ENCODE measurements around the gene TXNDC9. TPM values are rescaled to one million over a fixed set of nuclear protein-coding genes. Genes with fewer than 3 reads are reported as not detected.
"Not testable (repeated sequence)": the region's sequence is repeated elsewhere in the genome, so short reads cannot be mapped to it uniquely, and the experiment has no call there.

TXNDC9 gene
- total RNA-seq, 4 donors from 2014 or later = 11.3 to 41.5 (median 33.2) TPM

GRCh38 chr2:99336804-99337112 lies 625 bp upstream of the TXNDC9 start:
- WGBS, 2 donors (ENCODE audit: low coverage in 1 of 2) = 0% methylated on average over 4 to 8 of the region's 8 CpGs
- TF ChIP-seq CTCF (IDR thresholded peaks at IDR 0.05) (peak in 1 of 5 experiments; percentile 52), POLR2AphosphoS5 (IDR thresholded peaks at IDR 0.05) (no peak), POLR2A (IDR thresholded peaks at IDR 0.05) (no peak)
- Histone ChIP-seq H3K27me3 (no peaks in the 10 kb centered on the region), H3K27ac (peak overlapping the region; percentile 93 to 97 (median 94)), H3K9me3 (no peaks in the 10 kb centered on the region), H3K4me3 (peak overlapping the region; percentile 91 to 98 (median 93)), H3K4me1 (peaks cover 16 to 47% (median 30%) of the 10 kb centered on the region in 4 donors), H3K36me3 (peaks cover 0 to 5% (median under 1%) of the 10 kb centered on the region in 4 donors)
- in situ Hi-C loops (cut with MboI; ENCODE audit: low pct_ligation_motif_present in 1 of 4, low pct_unique_long_range_greater_than_20kb in 1 of 4, low sequenced_read_pairs in 3 of 4) (loop anchor here in 3 of 4 donors (10.0 to 25.0 kb wide), 4 partner anchors 149 to 926 kb away; partner anchors contain the start of genes MITD1 (in 3 of the 3), MRPL30 (in 3 of the 3) and REV1 (in 2 of the 3)), intact Hi-C loops (cut with DNase I; ENCODE audit: low total_unique reads) (loop anchor here (2.0 kb wide), 1 partner anchor 154 kb away; the partner anchor contains the start of gene REV1)
- no peak for DNase-seq

- in situ Hi-C loops (cut with MboI; ENCODE audit: low pct_ligation_motif_present in 1 of 4, low pct_unique_long_range_greater_than_20kb in 1 of 4, low sequenced_read_pairs in 3 of 4) = loop anchor here in 3 of 4 donors (25.0 kb wide), 3 partner anchors 138 to 937 kb away; partner anchors contain the start of genes MITD1 (in 2 of the 3), MRPL30 (in 2 of the 3) and REV1 (in 2 of the 3)
- H3K9me3 ChIP-seq = no peaks in the 10 kb centered on the region
- peaks cover 0 to 65% (median 31%) of the 10 kb centered on the region in 4 donors for H3K36me3 ChIP-seq
- no peaks in the 10 kb centered on the region for H3K27me3 ChIP-seq
- 93 to 94% methylated on average over 3 to 5 of the region's 5 CpGs for WGBS, 2 donors (ENCODE audit: low coverage in 1 of 2)
- H3K27ac ChIP-seq = no peak overlapping the region
- no peak for TF ChIP-seq POLR2A (IDR thresholded peaks at IDR 0.05)
- TF ChIP-seq EP300 (IDR thresholded peaks at IDR 0.05; ENCODE audit: low read depth) = no peak
- TF ChIP-seq CTCF (IDR thresholded peaks at IDR 0.05) = no peak
- no peak for TF ChIP-seq POLR2AphosphoS5 (IDR thresholded peaks at IDR 0.05)
- H3K4me3 ChIP-seq = no peak overlapping the region
- no peak for DNase-seq
- H3K4me1 ChIP-seq = no peaks in the 10 kb centered on the region
- intact Hi-C loops (cut with DNase I; ENCODE audit: low total_unique reads) = no loop called here
Measured at GRCh38 chr2:99325384-99325783, 10.7 kb downstream of the TXNDC9 start.

GRCh38 chr2:99317873-99318200 lies 18.3 kb downstream of the TXNDC9 start:
- intact Hi-C loops (cut with DNase I; ENCODE audit: low total_unique reads); DNase-seq; in situ Hi-C loops (cut with MboI; ENCODE audit: low pct_ligation_motif_present in 1 of 4, low pct_unique_long_range_greater_than_20kb in 1 of 4, low sequenced_read_pairs in 3 of 4); H3K4me3 ChIP-seq; H3K27me3 ChIP-seq; H3K9me3 ChIP-seq; H3K27ac ChIP-seq; H3K4me1 ChIP-seq: not testable (repeated sequence)
- WGBS, 2 donors (ENCODE audit: low coverage in 1 of 2) = 97 to 100% methylated on average over 1 to 7 of the region's 7 CpGs
- H3K36me3 ChIP-seq = peaks cover 0 to 59% (median 18%) of the 10 kb centered on the region in 4 donors

GRCh38 chr2:99317161-99317872 lies 18.8 kb downstream of the TXNDC9 start:
- H3K4me1 ChIP-seq = no peaks in the 10 kb centered on the region
- peaks cover 0 to 54% (median 18%) of the 10 kb centered on the region in 4 donors for H3K36me3 ChIP-seq
- in situ Hi-C loops (cut with MboI; ENCODE audit: low pct_ligation_motif_present in 1 of 4, low pct_unique_long_range_greater_than_20kb in 1 of 4, low sequenced_read_pairs in 3 of 4) (no loop called here), intact Hi-C loops (cut with DNase I; ENCODE audit: low total_unique reads) (no loop called here)
- TF ChIP-seq POLR2AphosphoS5 (IDR thresholded peaks at IDR 0.05) (no peak), POLR2A (IDR thresholded peaks at IDR 0.05) (no peak), CTCF (IDR thresholded peaks at IDR 0.05) (no peak), EP300 (IDR thresholded peaks at IDR 0.05; ENCODE audit: low read depth) (no peak)
- no peaks in the 10 kb centered on the region for H3K9me3 ChIP-seq
- no peaks in the 10 kb centered on the region for H3K27me3 ChIP-seq
- no peak for DNase-seq
- no peak overlapping the region for H3K4me3 ChIP-seq
- H3K27ac ChIP-seq = no peak overlapping the region
- WGBS, 2 donors (ENCODE audit: low coverage in 1 of 2) = 96 to 100% methylated on average over 9 of the region's 9 CpGs

GRCh38 chr2:99301097-99301496 lies 35.0 kb downstream of the TXNDC9 start, which contains the start of gene LYG1:
Gene LYG1 (minus strand): TSS chr2:99301197. CDS start chr2:99295670, 5,527 bp downstream.
- in situ Hi-C loops (cut with MboI; ENCODE audit: low pct_ligation_motif_present in 1 of 4, low pct_unique_long_range_greater_than_20kb in 1 of 4, low sequenced_read_pairs in 3 of 4); H3K27ac ChIP-seq; H3K4me1 ChIP-seq; H3K9me3 ChIP-seq; DNase-seq; intact Hi-C loops (cut with DNase I; ENCODE audit: low total_unique reads); H3K27me3 ChIP-seq; H3K4me3 ChIP-seq; H3K36me3 ChIP-seq: not testable (repeated sequence)
- 77 to 87% methylated on average over 2 of the region's 2 CpGs for WGBS, 2 donors (ENCODE audit: low coverage in 1 of 2)
